22Rv1 (cell line): ENCODE results near the gene TCTN1.
"Not testable (repeated sequence)": the region's sequence is repeated elsewhere in the genome, so short reads cannot be mapped to it uniquely, and the experiment has no call there.

ENCODE experiments used
- CTCF ChIP-seq: fragments of 450-650 bp; IDR thresholded peaks from 2 replicates; pipeline ENCODE4 v1.5.1; 2017; ENCODE audit warnings: mild to moderate bottlenecking
- ZFX ChIP-seq: fragments of 450-650 bp; IDR thresholded peaks from 2 replicates; pipeline ENCODE4 v1.6.1; 2017; ENCODE audit warnings: antibody characterized with exemption, borderline replicate concordance

- TF ChIP-seq CTCF, ZFX: not testable (repeated sequence)
These were observed 21.0 kb upstream of the TCTN1 start for GRCh38 chr12:110592919-110593318.
